Nephron progenitor cell (in vitro differentiated cells): Measurements from ENCODE around the gene AFAP1.

ENCODE experiments used
- DNase-seq: peaks from one replicate; pipeline ENCODE4 v3.0.0; 2021
- H3K27ac Mint-ChIP-seq: 2 replicates; pipeline ENCODE4 v1.8.0; 2021; ENCODE audit warnings: mild to moderate bottlenecking, moderate library complexity, mixed read lengths
- H3K27me3 Mint-ChIP-seq: 2 replicates; pipeline ENCODE4 v1.8.0; 2021; ENCODE audit warnings: mild to moderate bottlenecking, low read depth, mixed read lengths; ENCODE audit not compliant: poor library complexity
- H3K36me3 Mint-ChIP-seq: 2 replicates; pipeline ENCODE4 v1.8.0; 2021; ENCODE audit warnings: low read depth, mixed read lengths
- H3K4me1 Mint-ChIP-seq: 2 replicates; pipeline ENCODE4 v1.8.0; 2021; ENCODE audit warnings: mixed read lengths
- H3K4me3 Mint-ChIP-seq: 2 replicates; pipeline ENCODE4 v1.8.0; 2021; ENCODE audit warnings: mild to moderate bottlenecking, moderate library complexity, mixed read lengths
- H3K9me3 Mint-ChIP-seq: 2 replicates; pipeline ENCODE4 v1.8.0; 2021; ENCODE audit warnings: mild to moderate bottlenecking, moderate library complexity, mixed read lengths
- CTCF ChIP-seq: fragments of 200-600 bp; sonication (generic); IDR thresholded peaks from 2 replicates; pipeline ENCODE4 v1.5.0; 2021; ENCODE audit warnings: antibody characterized with exemption

The AFAP1 gene

GRCh38 chr4:7752649-7753048 is 187.0 kb downstream of the AFAP1 start:
- peaks cover under 1% of the 10 kb centered on the region for H3K27me3 Mint-ChIP-seq
- H3K4me3 Mint-ChIP-seq, result no peak overlapping the region
- peaks cover 18% of the 10 kb centered on the region for H3K36me3 Mint-ChIP-seq
- DNase-seq, result no peak
- no peak overlapping the region for H3K27ac Mint-ChIP-seq
- H3K4me1 Mint-ChIP-seq, result peaks cover 85% of the 10 kb centered on the region
- H3K9me3 Mint-ChIP-seq, result peaks cover 17% of the 10 kb centered on the region
- no peak for TF ChIP-seq CTCF

GRCh38 chr4:7750972-7751371 is 188.7 kb downstream of the AFAP1 start:
- Mint-ChIP-seq H3K4me3 (no peak overlapping the region), H3K4me1 (peaks cover 83% of the 10 kb centered on the region), H3K27ac (no peak overlapping the region), H3K9me3 (peaks cover 24% of the 10 kb centered on the region), H3K36me3 (peaks cover 22% of the 10 kb centered on the region), H3K27me3 (peaks cover 6% of the 10 kb centered on the region)
- TF ChIP-seq CTCF, result no peak
- no peak for DNase-seq

GRCh38 chr4:7750523-7750922 is 189.1 kb downstream of the AFAP1 start:
- Mint-ChIP-seq H3K9me3 (peaks cover 24% of the 10 kb centered on the region), H3K4me3 (no peak overlapping the region), H3K36me3 (peaks cover 22% of the 10 kb centered on the region), H3K27ac (no peak overlapping the region), H3K27me3 (peaks cover 6% of the 10 kb centered on the region), H3K4me1 (peaks cover 81% of the 10 kb centered on the region)
- no peak for DNase-seq
- no peak for TF ChIP-seq CTCF

GRCh38 chr4:7747566-7747965 is 192.1 kb downstream of the AFAP1 start:
- H3K36me3 Mint-ChIP-seq, result peaks cover 22% of the 10 kb centered on the region
- no peak for DNase-seq
- H3K9me3 Mint-ChIP-seq, result peaks cover 24% of the 10 kb centered on the region
- TF ChIP-seq CTCF, result no peak
- H3K4me3 Mint-ChIP-seq, result peak overlapping the region; percentile 10
- peaks cover 80% of the 10 kb centered on the region for H3K4me1 Mint-ChIP-seq
- H3K27me3 Mint-ChIP-seq, result peaks cover 6% of the 10 kb centered on the region
- peak overlapping the region; percentile 64 for H3K27ac Mint-ChIP-seq

- Mint-ChIP-seq H3K36me3 (peaks cover 22% of the 10 kb centered on the region), H3K27me3 (peaks cover 6% of the 10 kb centered on the region), H3K27ac (peak overlapping the region; percentile 64), H3K9me3 (peaks cover 24% of the 10 kb centered on the region), H3K4me3 (no peak overlapping the region), H3K4me1 (peaks cover 80% of the 10 kb centered on the region)
- TF ChIP-seq CTCF, result no peak
- no peak for DNase-seq
Measured at GRCh38 chr4:7747062-7747385, 192.6 kb downstream of the AFAP1 start.

GRCh38 chr4:7746351-7747061 is 193.2 kb downstream of the AFAP1 start:
- Mint-ChIP-seq H3K4me3 (no peak overlapping the region), H3K36me3 (peaks cover 22% of the 10 kb centered on the region), H3K27me3 (peaks cover 6% of the 10 kb centered on the region), H3K27ac (no peak overlapping the region), H3K9me3 (peaks cover 20% of the 10 kb centered on the region), H3K4me1 (peaks cover 77% of the 10 kb centered on the region)
- no peak for TF ChIP-seq CTCF
- no peak for DNase-seq
